Measurements from ENCODE around the gene DDB1. TPM values are rescaled to one million over a fixed set of nuclear protein-coding genes. Genes with fewer than 3 reads are reported as not detected.
A peak's percentile ranks its signal among the peaks of the same experiment; 100 is the strongest.

Gene DDB1
- total and polyA plus RNA-seq, 2 of the 13 experiments (the other 11 are each of a cell fraction or from before 2014, with no cell fraction given), result 217 to 266 TPM

- no peak for TF ChIP-seq ATRX (CRISPR knock-in tag; IDR thresholded peaks at IDR 0.05; ENCODE audit: borderline replicate concordance)
- TF ChIP-seq, protein P1, sequence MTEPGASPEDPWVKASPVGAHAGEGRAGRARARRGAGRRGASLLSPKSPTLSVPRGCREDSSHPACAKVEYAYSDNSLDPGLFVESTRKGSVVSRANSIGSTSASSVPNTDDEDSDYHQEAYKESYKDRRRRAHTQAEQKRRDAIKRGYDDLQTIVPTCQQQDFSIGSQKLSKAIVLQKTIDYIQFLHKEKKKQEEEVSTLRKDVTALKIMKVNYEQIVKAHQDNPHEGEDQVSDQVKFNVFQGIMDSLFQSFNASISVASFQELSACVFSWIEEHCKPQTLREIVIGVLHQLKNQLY (CRISPR knock-in tag; IDR thresholded peaks at IDR 0.05), result 0 out of 2 replicates have a peak, but pooled peaks have one; percentile 37
- TF ChIP-seq SMYD3 (CRISPR knock-in tag; IDR thresholded peaks at IDR 0.05), result 0 out of 2 replicates have a peak, but pooled peaks have one; percentile 65
- TF ChIP-seq SSRP1 (CRISPR knock-in tag; IDR thresholded peaks at IDR 0.05), result no peak
- TF ChIP-seq ZNF598 (CRISPR knock-in tag; IDR thresholded peaks at IDR 0.05; ENCODE audit: borderline replicate concordance), result no peak
- TF ChIP-seq MED1 (CRISPR knock-in tag; IDR thresholded peaks at IDR 0.05), result peak; percentile 44; the same call in 1 of the 2 replicates
- no peak for TF ChIP-seq ZEB1 (IDR thresholded peaks at IDR 0.05; ENCODE audit: insufficient replicate concordance, low read depth)
- TF ChIP-seq ZNF747 (CRISPR knock-in tag; IDR thresholded peaks at IDR 0.05; ENCODE audit: borderline replicate concordance), result 0 out of 2 replicates have a peak, but pooled peaks have one; percentile 42
- peak; percentile 27; the same call in 1 of the 2 replicates for TF ChIP-seq ZNF546 (CRISPR knock-in tag; conservative IDR thresholded peaks at IDR 0.05)
- TF ChIP-seq ZNF207 (IDR thresholded peaks at IDR 0.05; ENCODE audit: borderline replicate concordance), result no peak
- no peak for TF ChIP-seq ZFYVE20 (CRISPR knock-in tag; IDR thresholded peaks at IDR 0.05; ENCODE audit: borderline replicate concordance, low read depth)
- no peak for TF ChIP-seq ZNF446 (CRISPR knock-in tag; IDR thresholded peaks at IDR 0.05)
- TF ChIP-seq ZNF557 (CRISPR knock-in tag; IDR thresholded peaks at IDR 0.05), result no peak
- TF ChIP-seq ZSCAN9 (CRISPR knock-in tag; IDR thresholded peaks at IDR 0.05; ENCODE audit: borderline replicate concordance), result no peak
- no peak for TF ChIP-seq NBN (conservative IDR thresholded peaks at IDR 0.05)
- 0 out of 2 replicates have a peak, but pooled peaks have one; percentile 46 for TF ChIP-seq TMF1 (CRISPR knock-in tag; IDR thresholded peaks at IDR 0.05; ENCODE audit: low read depth)
- TF ChIP-seq, protein P2, sequence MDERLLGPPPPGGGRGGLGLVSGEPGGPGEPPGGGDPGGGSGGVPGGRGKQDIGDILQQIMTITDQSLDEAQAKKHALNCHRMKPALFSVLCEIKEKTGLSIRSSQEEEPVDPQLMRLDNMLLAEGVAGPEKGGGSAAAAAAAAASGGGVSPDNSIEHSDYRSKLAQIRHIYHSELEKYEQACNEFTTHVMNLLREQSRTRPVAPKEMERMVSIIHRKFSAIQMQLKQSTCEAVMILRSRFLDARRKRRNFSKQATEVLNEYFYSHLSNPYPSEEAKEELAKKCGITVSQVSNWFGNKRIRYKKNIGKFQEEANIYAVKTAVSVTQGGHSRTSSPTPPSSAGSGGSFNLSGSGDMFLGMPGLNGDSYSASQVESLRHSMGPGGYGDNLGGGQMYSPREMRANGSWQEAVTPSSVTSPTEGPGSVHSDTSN (CRISPR knock-in tag; IDR thresholded peaks at IDR 0.05), result no peak
- no peak; the same call in 1 of the 2 replicates for TF ChIP-seq ZNF891 (CRISPR knock-in tag; IDR thresholded peaks at IDR 0.05)
- peak; percentile 75; the same call in 1 of the 2 replicates for TF ChIP-seq MYC (CRISPR knock-in tag; IDR thresholded peaks at IDR 0.05; ENCODE audit: borderline replicate concordance)
- TF ChIP-seq ETV5 (CRISPR knock-in tag; IDR thresholded peaks at IDR 0.05; ENCODE audit: borderline replicate concordance), result peak; percentile 94
- TF ChIP-seq SMAD9 (CRISPR knock-in tag; IDR thresholded peaks at IDR 0.05), result 0 out of 2 replicates have a peak, but pooled peaks have one; percentile 14
- TF ChIP-seq EZH2 (conservative IDR thresholded peaks at IDR 0.05; ENCODE audit: low read depth, low read length), result no peak
- TF ChIP-seq YY1 (IDR thresholded peaks at IDR 0.05; ENCODE audit: insufficient read depth, insufficient replicate concordance, low read depth, low read length), result peak; percentile 45
- TF ChIP-seq SRSF4 (IDR thresholded peaks at IDR 0.05; ENCODE audit: low read depth, low read length, poor library complexity, severe bottlenecking), result no peak
- 0 out of 2 replicates have a peak, but pooled peaks have one; percentile 58 for TF ChIP-seq ZBED4 (CRISPR knock-in tag; IDR thresholded peaks at IDR 0.05; ENCODE audit: borderline replicate concordance)
Observed at GRCh38 chr11:61336171-61336935, 3.4 kb upstream of the DDB1 start (continued).
